ENCODE results near the gene LETM1. TPM values are rescaled to one million over a fixed set of nuclear protein-coding genes. Genes with fewer than 3 reads are reported as not detected.
"Not testable (repeated sequence)": the region's sequence is repeated elsewhere in the genome, so short reads cannot be mapped to it uniquely, and the experiment has no call there.

LETM1 gene
- total RNA-seq, 2 experiments from 2014 or later: 56.6 to 58.9 TPM

DNA sequence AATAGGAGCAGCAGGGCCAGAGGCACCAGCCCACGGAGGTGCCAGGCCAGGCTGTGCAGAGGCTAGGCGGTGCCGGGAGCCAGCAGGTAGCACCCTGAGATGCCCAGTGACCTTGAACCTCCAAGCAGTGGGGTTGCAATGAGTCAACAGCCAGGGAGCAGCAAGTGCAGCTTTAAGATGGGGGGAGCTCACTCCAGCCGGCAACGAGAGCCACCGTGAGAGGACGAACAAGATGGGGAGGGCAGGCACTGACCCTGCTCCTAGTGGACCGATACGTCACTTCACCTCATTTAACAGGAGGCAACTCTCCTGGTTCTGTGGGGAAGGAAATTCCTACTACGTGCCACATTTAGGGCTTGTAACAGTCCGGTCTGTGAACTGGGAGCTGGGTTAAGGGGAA lies 4.8 kb downstream of the LETM1 start:
- no peaks in the 10 kb centered on the region for H3K9me3 Mint-ChIP-seq (ENCODE audit: insufficient read depth)
- ATAC-seq (no peak), DNase-seq (no peak)
- no peak overlapping the region for H3K4me3 Mint-ChIP-seq
- H3K27me3 Mint-ChIP-seq (ENCODE audit: low read depth): no peaks in the 10 kb centered on the region
- CTCF ChIA-PET: interaction anchor here (0.7 to 1.0 kb wide), 2 partner anchors 36 to 48 kb away, joined by 3 read pairs; no protein-coding TSS in a partner anchor
- peaks cover 42% of the 10 kb centered on the region for H3K4me1 Mint-ChIP-seq (ENCODE audit: low read depth)
- peaks cover 23% of the 10 kb centered on the region for H3K36me3 Mint-ChIP-seq (ENCODE audit: low read depth)
- no peak overlapping the region for H3K27ac Mint-ChIP-seq
- POLR2A ChIA-PET: interaction anchor here (0.6 to 1.1 kb wide), 2 partner anchors 11 to 151 kb away, joined by 4 to 5 read pairs; no protein-coding TSS in a partner anchor

DNA sequence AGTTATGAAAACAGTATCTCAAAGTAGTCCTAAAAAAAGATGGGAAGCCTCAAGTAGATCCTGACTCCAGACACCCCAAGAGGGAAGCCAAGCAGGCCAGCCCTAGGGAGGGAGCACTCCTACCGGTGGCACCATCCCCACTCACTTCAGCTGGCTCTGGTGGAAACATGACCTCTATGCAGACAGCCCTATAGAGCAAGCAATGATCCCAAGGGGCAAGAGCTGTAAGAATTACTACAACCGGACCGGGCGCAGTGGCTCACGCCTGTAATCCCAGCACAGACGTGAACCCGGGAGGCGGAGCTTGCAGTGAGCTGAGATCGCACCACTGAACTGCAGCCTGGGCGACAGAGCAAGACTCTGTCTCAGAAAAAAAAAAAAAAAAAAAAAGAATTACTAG lies 5.7 kb downstream of the LETM1 start:
- Mint-ChIP-seq H3K27ac (no peak overlapping the region), H3K4me1 (ENCODE audit: low read depth) (peaks cover 42% of the 10 kb centered on the region)
- CTCF ChIA-PET: interaction anchor here (1.4 kb wide), 1 partner anchor 49 kb away, joined by 6 read pairs; no protein-coding TSS in a partner anchor

DNA sequence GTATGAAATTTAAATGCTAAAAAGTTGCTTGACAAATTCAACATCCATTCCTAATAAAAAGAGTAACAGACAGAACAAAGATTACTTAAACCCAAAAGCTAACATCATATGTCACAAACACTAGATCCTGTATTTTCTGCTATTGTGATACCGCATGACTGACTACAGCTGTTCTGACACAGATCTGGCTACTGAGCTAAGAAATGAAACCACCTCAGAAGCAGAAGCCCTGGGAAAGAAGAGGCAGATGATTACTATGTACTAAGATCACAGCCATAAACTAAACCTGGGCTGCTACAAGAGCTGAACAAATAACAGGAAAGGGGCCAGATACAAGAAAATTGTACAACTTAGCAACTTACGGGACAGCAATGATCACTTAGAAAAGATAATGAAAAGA lies 9.4 kb downstream of the LETM1 start:
- Mint-ChIP-seq H3K9me3 (ENCODE audit: insufficient read depth) (no peaks in the 10 kb centered on the region), H3K36me3 (ENCODE audit: low read depth) (peaks cover 28% of the 10 kb centered on the region), H3K4me3 (no peak overlapping the region), H3K27me3 (ENCODE audit: low read depth) (no peaks in the 10 kb centered on the region), H3K4me1 (ENCODE audit: low read depth) (peaks cover 22% of the 10 kb centered on the region), H3K27ac (no peak overlapping the region)
- ChIA-PET POLR2A (interaction anchor here (1.2 kb wide), 1 partner anchor 9 kb away, joined by 5 read pairs; the partner anchor contains the start of gene LETM1), CTCF (interaction anchor here (0.7 to 1.2 kb wide), 3 partner anchors 98 to 153 kb away, joined by 3 to 4 read pairs (median 3); no protein-coding TSS in a partner anchor)
- no peak for DNase-seq
- ATAC-seq: no peak

More for the DNA sequence above, 5.7 kb downstream of the LETM1 start:
- DNase-seq (no peak), ATAC-seq (no peak)
- Mint-ChIP-seq H3K9me3 (ENCODE audit: insufficient read depth) (no peaks in the 10 kb centered on the region), H3K36me3 (ENCODE audit: low read depth) (peaks cover 23% of the 10 kb centered on the region), H3K4me3 (no peak overlapping the region), H3K27me3 (ENCODE audit: low read depth) (no peaks in the 10 kb centered on the region)
- POLR2A ChIA-PET: interaction anchor here (1.1 kb wide), 1 partner anchor 11 kb away, joined by 4 read pairs; no protein-coding TSS in a partner anchor

DNA sequence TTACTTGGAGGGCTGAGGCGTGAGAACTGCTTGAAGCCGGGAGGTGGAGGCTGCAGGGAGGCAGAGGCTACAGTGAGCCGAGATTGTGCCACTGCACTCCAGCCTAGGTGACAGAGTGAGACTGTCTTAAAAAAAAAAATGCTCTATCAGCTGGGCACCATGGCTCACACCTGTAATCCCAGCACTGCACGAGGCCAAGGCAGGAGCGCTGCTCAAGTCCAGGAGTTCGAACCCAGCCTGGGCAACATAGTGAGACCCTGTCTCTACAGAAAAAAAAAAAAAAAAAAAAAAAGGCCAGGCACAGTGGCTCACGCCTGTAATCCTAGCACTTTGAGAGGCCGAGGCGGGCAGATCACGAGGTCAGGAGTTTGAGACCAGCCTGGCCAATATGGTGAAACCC lies 11.3 kb downstream of the LETM1 start:
- POLR2A ChIA-PET; H3K4me3 Mint-ChIP-seq; H3K9me3 Mint-ChIP-seq (ENCODE audit: insufficient read depth); H3K27me3 Mint-ChIP-seq (ENCODE audit: low read depth); H3K27ac Mint-ChIP-seq; ATAC-seq; DNase-seq: not testable (repeated sequence)
- Mint-ChIP-seq H3K4me1 (ENCODE audit: low read depth) (peaks cover 14% of the 10 kb centered on the region), H3K36me3 (ENCODE audit: low read depth) (peaks cover 42% of the 10 kb centered on the region)
- CTCF ChIA-PET: interaction anchor here (1.3 kb wide), 1 partner anchor 1102 kb away, joined by 3 read pairs; no protein-coding TSS in a partner anchor

- Mint-ChIP-seq H3K27ac (no peak overlapping the region), H3K4me3 (no peak overlapping the region), H3K36me3 (ENCODE audit: low read depth) (peaks cover 49% of the 10 kb centered on the region), H3K4me1 (ENCODE audit: low read depth) (peaks cover 14% of the 10 kb centered on the region), H3K9me3 (ENCODE audit: insufficient read depth) (no peaks in the 10 kb centered on the region), H3K27me3 (ENCODE audit: low read depth) (no peaks in the 10 kb centered on the region)
- ChIA-PET CTCF (no interaction called here), POLR2A (no interaction called here)
- ATAC-seq: no peak
- DNase-seq: no peak
Measured at GRCh38 chr4:1843852-1844251, 12.1 kb downstream of the LETM1 start.

GRCh38 chr4:1842993-1843448 lies 12.9 kb downstream of the LETM1 start:
- ATAC-seq (no peak), DNase-seq (no peak)
- CTCF ChIA-PET: interaction anchor here (0.6 kb wide), 1 partner anchor 294 kb away, joined by 3 read pairs; no protein-coding TSS in a partner anchor
- Mint-ChIP-seq H3K27me3 (ENCODE audit: low read depth) (no peaks in the 10 kb centered on the region), H3K4me3 (no peak overlapping the region), H3K4me1 (ENCODE audit: low read depth) (peaks cover 14% of the 10 kb centered on the region), H3K9me3 (ENCODE audit: insufficient read depth) (no peaks in the 10 kb centered on the region), H3K27ac (no peak overlapping the region), H3K36me3 (ENCODE audit: low read depth) (peaks cover 46% of the 10 kb centered on the region)
- POLR2A ChIA-PET: no interaction called here

GRCh38 chr4:1842339-1842895 lies 13.5 kb downstream of the LETM1 start:
- Mint-ChIP-seq H3K4me1 (ENCODE audit: low read depth) (peaks cover 14% of the 10 kb centered on the region), H3K27me3 (ENCODE audit: low read depth) (no peaks in the 10 kb centered on the region), H3K27ac (peak overlapping the region; percentile 6), H3K36me3 (ENCODE audit: low read depth) (peaks cover 46% of the 10 kb centered on the region), H3K4me3 (no peak overlapping the region), H3K9me3 (ENCODE audit: insufficient read depth) (no peaks in the 10 kb centered on the region)
- CTCF ChIA-PET: interaction anchor here (0.6 kb wide), 1 partner anchor 294 kb away, joined by 3 read pairs; no protein-coding TSS in a partner anchor
- POLR2A ChIA-PET: no interaction called here
- DNase-seq (no peak), ATAC-seq (peak; percentile 22)

DNA sequence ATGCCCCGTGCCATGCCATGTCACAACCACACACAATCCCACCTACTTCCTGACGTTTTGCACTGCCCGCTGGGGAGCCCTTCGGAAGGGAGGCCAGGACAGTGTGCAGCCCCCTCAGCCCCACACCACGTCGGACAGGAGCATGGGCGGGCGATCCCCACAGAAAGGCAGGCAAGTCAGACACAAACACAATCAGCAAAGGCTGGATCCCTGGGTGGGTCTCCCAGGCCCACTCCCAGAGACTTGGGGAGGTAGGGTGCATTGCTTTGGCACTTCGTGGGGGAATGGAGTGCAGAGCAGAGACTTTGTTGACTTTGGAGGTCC lies 14.1 kb downstream of the LETM1 start:
- no peak for DNase-seq
- Mint-ChIP-seq H3K36me3 (ENCODE audit: low read depth) (peaks cover 43% of the 10 kb centered on the region), H3K4me3 (no peak overlapping the region), H3K9me3 (ENCODE audit: insufficient read depth) (no peaks in the 10 kb centered on the region), H3K4me1 (ENCODE audit: low read depth) (peaks cover 14% of the 10 kb centered on the region), H3K27ac (peak overlapping the region; percentile 55), H3K27me3 (ENCODE audit: low read depth) (no peaks in the 10 kb centered on the region)
- ChIA-PET CTCF (no interaction called here), POLR2A (no interaction called here)
- no peak for ATAC-seq

GRCh38 chr4:1841201-1841886 lies 14.6 kb downstream of the LETM1 start:
- DNase-seq (no peak), ATAC-seq (no peak)
- ChIA-PET CTCF (no interaction called here), POLR2A (no interaction called here)
- Mint-ChIP-seq H3K27ac (peak overlapping the region; percentile 55), H3K27me3 (ENCODE audit: low read depth) (no peaks in the 10 kb centered on the region), H3K36me3 (ENCODE audit: low read depth) (peaks cover 40% of the 10 kb centered on the region), H3K4me1 (ENCODE audit: low read depth) (peaks cover 14% of the 10 kb centered on the region), H3K9me3 (ENCODE audit: insufficient read depth) (no peaks in the 10 kb centered on the region), H3K4me3 (no peak overlapping the region)

DNA sequence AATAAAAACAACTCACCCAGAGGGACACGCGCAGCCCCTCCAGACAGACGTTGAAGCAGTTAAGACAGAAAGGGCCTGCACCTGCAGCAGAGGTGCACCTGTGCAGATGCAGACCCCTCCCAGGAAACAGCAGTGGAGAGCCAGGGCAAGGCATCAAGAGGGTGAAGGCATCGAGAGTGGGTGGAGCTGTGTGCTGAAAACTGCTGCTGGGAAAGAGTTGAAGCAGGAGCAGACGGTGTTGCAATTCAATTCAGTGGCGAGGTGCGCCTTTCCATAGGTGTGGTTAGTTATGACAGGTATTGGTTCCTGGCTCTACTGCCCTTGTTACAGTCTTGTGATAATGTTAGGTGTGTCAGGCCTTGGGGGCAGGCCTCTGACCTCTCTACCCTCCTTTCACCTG lies 16.7 kb downstream of the LETM1 start:
- Mint-ChIP-seq H3K4me1 (ENCODE audit: low read depth) (peaks cover 16% of the 10 kb centered on the region), H3K36me3 (ENCODE audit: low read depth) (peaks cover 51% of the 10 kb centered on the region), H3K27ac (no peak overlapping the region), H3K4me3 (no peak overlapping the region), H3K27me3 (ENCODE audit: low read depth) (no peaks in the 10 kb centered on the region), H3K9me3 (ENCODE audit: insufficient read depth) (no peaks in the 10 kb centered on the region)
- no peak for ATAC-seq
- ChIA-PET POLR2A (interaction anchor here (1.2 kb wide), 1 partner anchor 31 kb away, joined by 3 read pairs; no protein-coding TSS in a partner anchor), CTCF (interaction anchor here (1.2 kb wide), 1 partner anchor 61 kb away, joined by 4 read pairs; no protein-coding TSS in a partner anchor)
- no peak for DNase-seq

DNA sequence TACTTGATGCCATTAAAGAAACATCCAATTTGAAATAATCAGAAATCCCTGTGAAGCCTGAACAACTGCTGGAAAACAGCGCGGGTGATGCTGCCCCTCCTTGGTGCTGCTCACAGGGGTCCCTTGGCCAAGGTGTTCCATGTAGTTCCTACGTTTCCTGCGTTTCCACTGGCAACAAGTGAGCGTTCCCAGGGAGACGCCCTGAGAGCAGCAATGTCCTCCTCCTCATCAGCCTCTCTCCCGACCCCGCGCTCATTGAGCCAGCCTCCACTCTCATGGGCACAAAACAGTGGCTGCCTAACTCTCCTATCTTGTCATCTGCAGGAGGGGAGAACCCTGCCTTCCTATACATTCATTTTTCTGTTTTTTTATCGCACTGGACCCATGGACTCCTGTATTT lies 18.9 kb downstream of the LETM1 start:
- POLR2A ChIA-PET: no interaction called here
- Mint-ChIP-seq H3K9me3 (ENCODE audit: insufficient read depth) (no peaks in the 10 kb centered on the region), H3K27ac (no peak overlapping the region), H3K27me3 (ENCODE audit: low read depth) (no peaks in the 10 kb centered on the region), H3K4me3 (no peak overlapping the region), H3K4me1 (ENCODE audit: low read depth) (peaks cover 17% of the 10 kb centered on the region), H3K36me3 (ENCODE audit: low read depth) (peaks cover 46% of the 10 kb centered on the region)
- ATAC-seq (no peak), DNase-seq (no peak)
- CTCF ChIA-PET: no interaction called here

DNA sequence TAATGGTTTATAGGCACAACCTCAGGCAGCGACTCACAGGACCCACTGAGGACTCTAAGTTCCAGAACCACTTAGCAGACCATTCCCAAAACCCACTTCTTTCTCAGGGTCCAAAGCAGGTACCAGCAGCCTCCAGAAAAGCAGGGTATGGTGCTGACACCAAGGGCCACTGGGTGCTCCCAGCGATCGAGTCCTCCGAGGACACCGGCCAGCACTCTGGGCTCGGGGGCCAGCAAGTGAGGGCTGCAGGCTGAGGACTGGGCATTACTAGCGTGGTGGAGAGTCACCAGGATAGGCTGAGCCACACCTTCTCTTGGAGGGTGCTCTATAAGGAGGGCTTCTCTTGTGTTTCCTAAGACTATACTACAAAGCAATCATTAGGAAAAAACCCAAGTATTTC lies 19.3 kb downstream of the LETM1 start:
- CTCF ChIA-PET: no interaction called here
- H3K9me3 Mint-ChIP-seq (ENCODE audit: insufficient read depth): no peaks in the 10 kb centered on the region
- H3K36me3 Mint-ChIP-seq (ENCODE audit: low read depth): peaks cover 48% of the 10 kb centered on the region
- H3K4me3 Mint-ChIP-seq: no peak overlapping the region
- H3K4me1 Mint-ChIP-seq (ENCODE audit: low read depth): peaks cover 12% of the 10 kb centered on the region
- POLR2A ChIA-PET: no interaction called here
- ATAC-seq: no peak
- DNase-seq: no peak
- no peaks in the 10 kb centered on the region for H3K27me3 Mint-ChIP-seq (ENCODE audit: low read depth)
- H3K27ac Mint-ChIP-seq: no peak overlapping the region

All from activated CD8-positive, alpha-beta T cell treated with anti-CD3 and anti-CD28 coated beads, Interleukin-2, amount 10 ng/mL, durations not matched to agents 7 days and 5 days (primary cell).